Dendritic cell treated with granulocyte-macrophage colony-stimulating factor and Interleukin-4, amounts not matched to agents 40 ng/mL and 50 ng/mL, for 4 days (primary cell): Measurements from ENCODE around the gene SLC19A1.

Experiments
- H3K27ac Mint-ChIP-seq: one replicate; pipeline ENCODE4 v1.8.0; 2022; ENCODE audit warnings: mild to moderate bottlenecking, mixed read lengths
- H3K27me3 Mint-ChIP-seq: one replicate; pipeline ENCODE4 v1.8.0; 2022; ENCODE audit warnings: mild to moderate bottlenecking, mixed read lengths
- H3K36me3 Mint-ChIP-seq: one replicate; pipeline ENCODE4 v1.8.0; 2022; ENCODE audit warnings: low read depth, mixed read lengths
- H3K4me1 Mint-ChIP-seq: one replicate; pipeline ENCODE4 v1.8.0; 2022; ENCODE audit warnings: low read depth, mixed read lengths
- H3K4me3 Mint-ChIP-seq: one replicate; pipeline ENCODE4 v1.8.0; 2022; ENCODE audit warnings: mild to moderate bottlenecking, moderate library complexity, mixed read lengths
- H3K9me3 Mint-ChIP-seq: one replicate; pipeline ENCODE4 v1.8.0; 2022; ENCODE audit warnings: mixed read lengths
- intact Hi-C: fragments of 100-400 bp; cut with micrococcal nuclease; formaldehyde crosslinking; loops from one replicate; pipeline ENCODE4 v1.15.0; 2022

Gene SLC19A1

GRCh38 chr21:45557616-45558043 lies 15.4 kb upstream of the SLC19A1 start:
- Mint-ChIP-seq H3K27ac (no peak overlapping the region), H3K4me1 (peaks cover 7% of the 10 kb centered on the region), H3K9me3 (no peaks in the 10 kb centered on the region), H3K27me3 (peaks cover 34% of the 10 kb centered on the region), H3K4me3 (no peak overlapping the region), H3K36me3 (peaks cover 6% of the 10 kb centered on the region)
- intact Hi-C loops: loop anchor here (2.0 to 10.0 kb wide), 2 partner anchors 87 to 263 kb away; partner anchors contain the start of gene PCBP3

GRCh38 chr21:45556645-45557615 lies 14.7 kb upstream of the SLC19A1 start:
- Mint-ChIP-seq H3K9me3 (no peaks in the 10 kb centered on the region), H3K27ac (no peak overlapping the region), H3K4me1 (peaks cover 14% of the 10 kb centered on the region), H3K4me3 (no peak overlapping the region), H3K36me3 (peaks cover 6% of the 10 kb centered on the region), H3K27me3 (peaks cover 27% of the 10 kb centered on the region)
- intact Hi-C loops: loop anchor here (1.0 to 10.0 kb wide), 3 partner anchors 39 to 264 kb away; partner anchors contain the start of gene PCBP3

- H3K4me1 Mint-ChIP-seq: peaks cover 21% of the 10 kb centered on the region
- peaks cover 26% of the 10 kb centered on the region for H3K27me3 Mint-ChIP-seq
- peak overlapping the region; percentile 78 for H3K27ac Mint-ChIP-seq
- H3K9me3 Mint-ChIP-seq: no peaks in the 10 kb centered on the region
- H3K36me3 Mint-ChIP-seq: peaks cover 6% of the 10 kb centered on the region
- no peak overlapping the region for H3K4me3 Mint-ChIP-seq
- intact Hi-C loops: loop anchor here (1.0 to 10.0 kb wide), 3 partner anchors 40 to 265 kb away; partner anchors contain the start of gene PCBP3
Observed at GRCh38 chr21:45556302-45556644, 14.0 kb upstream of the SLC19A1 start.

- intact Hi-C loops: loop anchor here (1.0 to 10.0 kb wide), 4 partner anchors 41 to 265 kb away; partner anchors contain the start of gene PCBP3
- Mint-ChIP-seq H3K4me1 (peaks cover 26% of the 10 kb centered on the region), H3K27me3 (peaks cover 24% of the 10 kb centered on the region), H3K9me3 (no peaks in the 10 kb centered on the region), H3K36me3 (peaks cover 6% of the 10 kb centered on the region), H3K27ac (peak overlapping the region; percentile 78), H3K4me3 (peak overlapping the region; percentile 67)
Observed at GRCh38 chr21:45555557-45556301, 13.5 kb upstream of the SLC19A1 start.

- Mint-ChIP-seq H3K27me3 (peaks cover 20% of the 10 kb centered on the region), H3K9me3 (no peaks in the 10 kb centered on the region), H3K27ac (peak overlapping the region; percentile 95), H3K4me1 (peaks cover 31% of the 10 kb centered on the region), H3K4me3 (peak overlapping the region; percentile 67), H3K36me3 (peaks cover 6% of the 10 kb centered on the region)
- intact Hi-C loops: loop anchor here (2.0 to 10.0 kb wide), 2 partner anchors 76 to 90 kb away; partner anchors contain the start of gene PCBP3
Observed at GRCh38 chr21:45555251-45555556, 13.0 kb upstream of the SLC19A1 start.

GRCh38 chr21:45554477-45555175 lies 12.4 kb upstream of the SLC19A1 start:
- peaks cover 37% of the 10 kb centered on the region for H3K4me1 Mint-ChIP-seq
- peaks cover 16% of the 10 kb centered on the region for H3K27me3 Mint-ChIP-seq
- H3K27ac Mint-ChIP-seq: peak overlapping the region; percentile 95

GRCh38 chr21:45552696-45553391 lies 10.6 kb upstream of the SLC19A1 start:
- Mint-ChIP-seq H3K4me3 (peak overlapping the region; percentile 46), H3K27ac (peak overlapping the region; percentile 99), H3K4me1 (peaks cover 48% of the 10 kb centered on the region), H3K9me3 (no peaks in the 10 kb centered on the region), H3K27me3 (peaks cover 9% of the 10 kb centered on the region), H3K36me3 (peaks cover 6% of the 10 kb centered on the region)
- intact Hi-C loops: loop anchor here (10.0 kb wide), 1 partner anchor 92 kb away; the partner anchor contains the start of gene PCBP3

More at GRCh38 chr21:45554477-45555175, 12.4 kb upstream of the SLC19A1 start:
- Mint-ChIP-seq H3K9me3 (no peaks in the 10 kb centered on the region), H3K4me3 (peak overlapping the region; percentile 92), H3K36me3 (peaks cover 6% of the 10 kb centered on the region)
- intact Hi-C loops: loop anchor here (2.0 to 10.0 kb wide), 2 partner anchors 76 to 90 kb away; partner anchors contain the start of gene PCBP3

- Mint-ChIP-seq H3K27ac (peak overlapping the region; percentile 99), H3K4me1 (peaks cover 54% of the 10 kb centered on the region), H3K9me3 (no peaks in the 10 kb centered on the region), H3K4me3 (peak overlapping the region; percentile 62), H3K36me3 (peaks cover 6% of the 10 kb centered on the region), H3K27me3 (peaks cover 6% of the 10 kb centered on the region)
- intact Hi-C loops: loop anchor here (1.0 to 10.0 kb wide), 2 partner anchors 11 to 93 kb away; partner anchors contain the start of gene PCBP3
Observed at GRCh38 chr21:45551783-45552695, 9.8 kb upstream of the SLC19A1 start.

- Mint-ChIP-seq H3K27ac (peak overlapping the region; percentile 99), H3K4me3 (peak overlapping the region; percentile 62), H3K36me3 (peaks cover 6% of the 10 kb centered on the region), H3K4me1 (peaks cover 61% of the 10 kb centered on the region), H3K27me3 (peaks cover 2% of the 10 kb centered on the region), H3K9me3 (no peaks in the 10 kb centered on the region)
- intact Hi-C loops: loop anchor here (1.0 to 10.0 kb wide), 2 partner anchors 10 to 93 kb away; partner anchors contain the start of gene PCBP3
Observed at GRCh38 chr21:45551316-45551715, 9.1 kb upstream of the SLC19A1 start.

GRCh38 chr21:45550522-45551210 lies 8.4 kb upstream of the SLC19A1 start:
- Mint-ChIP-seq H3K4me1 (peaks cover 66% of the 10 kb centered on the region), H3K4me3 (peak overlapping the region; percentile 62)
- intact Hi-C loops: loop anchor here (1.0 to 10.0 kb wide), 2 partner anchors 9 to 94 kb away; partner anchors contain the start of gene PCBP3

GRCh38 chr21:45549626-45550463 lies 7.6 kb upstream of the SLC19A1 start:
- peaks cover 4% of the 10 kb centered on the region for H3K36me3 Mint-ChIP-seq
- H3K27me3 Mint-ChIP-seq: peaks cover 2% of the 10 kb centered on the region
- H3K4me1 Mint-ChIP-seq: peaks cover 74% of the 10 kb centered on the region
- no peaks in the 10 kb centered on the region for H3K9me3 Mint-ChIP-seq
- peak overlapping the region; percentile 99 for H3K27ac Mint-ChIP-seq
- H3K4me3 Mint-ChIP-seq: peak overlapping the region; percentile 62
- intact Hi-C loops: loop anchor here (10.0 kb wide), 1 partner anchor 95 kb away; the partner anchor contains the start of gene PCBP3

More at GRCh38 chr21:45550522-45551210, 8.4 kb upstream of the SLC19A1 start:
- Mint-ChIP-seq H3K27me3 (peaks cover 2% of the 10 kb centered on the region), H3K9me3 (no peaks in the 10 kb centered on the region), H3K27ac (peak overlapping the region; percentile 99), H3K36me3 (peaks cover 6% of the 10 kb centered on the region)
